Lower leg skin (tissue), 3 donors: ENCODE measurements around the gene CCSER1.

ENCODE experiments used
- POLR2A ChIP-seq, 2 donors: fragments of 450-650 bp; IDR thresholded peaks; one replicate each; pipeline ENCODE4 v1.6.1; 2016 to 2017; ENCODE audit warnings: antibody characterized with exemption in 2 of 2, mild to moderate bottlenecking in 1 of 2, moderate library complexity in 1 of 2
- TF ChIP-seq, protein P1 (sequence below), 3 donors: fragments of 450-650 bp; IDR thresholded peaks; one replicate each; pipeline ENCODE4 v1.5.1; 2016; ENCODE audit warnings: antibody characterized with exemption in 3 of 3, mild to moderate bottlenecking in 3 of 3, moderate library complexity in 2 of 3

DNA sequence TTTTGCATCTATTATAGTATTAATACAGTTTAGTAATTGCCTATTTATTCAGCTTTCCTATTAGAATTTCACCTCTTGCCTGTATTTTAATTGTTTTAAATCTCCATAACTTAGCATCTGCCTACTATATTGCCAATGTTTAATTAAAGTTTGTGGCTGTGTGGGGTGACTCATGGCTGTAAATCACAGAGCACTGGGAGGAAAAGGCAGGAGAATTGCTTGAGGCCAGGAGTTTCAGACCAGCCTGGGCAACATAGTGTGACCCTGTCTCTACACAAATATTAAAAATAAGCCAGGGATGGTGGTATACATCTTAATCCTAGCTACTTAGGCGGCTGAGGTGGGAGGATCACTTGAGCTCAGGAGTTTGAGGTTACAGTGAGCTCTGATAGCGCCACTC is 14.5 kb upstream of the CCSER1 start:
- TF ChIP-seq, protein P1, sequence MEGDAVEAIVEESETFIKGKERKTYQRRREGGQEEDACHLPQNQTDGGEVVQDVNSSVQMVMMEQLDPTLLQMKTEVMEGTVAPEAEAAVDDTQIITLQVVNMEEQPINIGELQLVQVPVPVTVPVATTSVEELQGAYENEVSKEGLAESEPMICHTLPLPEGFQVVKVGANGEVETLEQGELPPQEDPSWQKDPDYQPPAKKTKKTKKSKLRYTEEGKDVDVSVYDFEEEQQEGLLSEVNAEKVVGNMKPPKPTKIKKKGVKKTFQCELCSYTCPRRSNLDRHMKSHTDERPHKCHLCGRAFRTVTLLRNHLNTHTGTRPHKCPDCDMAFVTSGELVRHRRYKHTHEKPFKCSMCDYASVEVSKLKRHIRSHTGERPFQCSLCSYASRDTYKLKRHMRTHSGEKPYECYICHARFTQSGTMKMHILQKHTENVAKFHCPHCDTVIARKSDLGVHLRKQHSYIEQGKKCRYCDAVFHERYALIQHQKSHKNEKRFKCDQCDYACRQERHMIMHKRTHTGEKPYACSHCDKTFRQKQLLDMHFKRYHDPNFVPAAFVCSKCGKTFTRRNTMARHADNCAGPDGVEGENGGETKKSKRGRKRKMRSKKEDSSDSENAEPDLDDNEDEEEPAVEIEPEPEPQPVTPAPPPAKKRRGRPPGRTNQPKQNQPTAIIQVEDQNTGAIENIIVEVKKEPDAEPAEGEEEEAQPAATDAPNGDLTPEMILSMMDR (IDR thresholded peaks at IDR 0.05) = no peak
- no peak for TF ChIP-seq POLR2A (IDR thresholded peaks at IDR 0.05)
